K562 (cell line): Measurements from ENCODE around the gene XPNPEP1. TPM values are rescaled to one million over a fixed set of nuclear protein-coding genes. Genes with fewer than 3 reads are reported as not detected.

ENCODE experiments used
- FIP1L1 ChIP-seq: fragments of 200-400 bp; formaldehyde crosslinking; IDR thresholded peaks from 2 replicates; pipeline ENCODE4 v1.6.1; 2018; ENCODE audit warnings: mild to moderate bottlenecking, low read depth, low read length; ENCODE audit not compliant: poor library complexity, severe bottlenecking
- FOXA3 ChIP-seq, 2 experiments: fragments of 450-650 bp in 1 of 2; sonication (generic) in 1 of 2; formaldehyde crosslinking; IDR thresholded peaks in 1 of 2; conservative IDR thresholded peaks in 1 of 2; 2 replicates each; pipeline versions ENCODE4 v1.4.0 to v1.8.0; 2020 to 2022; ENCODE audit warnings: mild to moderate bottlenecking in 2 of 2, missing genetic modification reagents in 1 of 2
- FOXJ3 ChIP-seq: sonication (generic); formaldehyde crosslinking; IDR thresholded peaks from 2 replicates; pipeline ENCODE4 v1.4.0; 2020; ENCODE audit warnings: mild to moderate bottlenecking, missing genetic modification reagents
- HDAC8 ChIP-seq: fragments of 450-650 bp; IDR thresholded peaks from 2 replicates; pipeline ENCODE4 v1.6.1; 2016; ENCODE audit warnings: mild to moderate bottlenecking, missing genetic modification characterization, moderate library complexity, missing compliant biosample characterization
- HNRNPUL1 ChIP-seq: fragments of 200-400 bp; formaldehyde crosslinking; IDR thresholded peaks from 2 replicates; pipeline ENCODE4 v1.6.1; 2017; ENCODE audit warnings: low read length
- IFI16 ChIP-seq: fragments of 250-450 bp; sonication (Bioruptor Pico); IDR thresholded peaks from 2 replicates; pipeline ENCODE4 v2.1.2; 2022; ENCODE audit warnings: mild to moderate bottlenecking, inconsistent platforms
- LEF1 ChIP-seq: fragments of 450-650 bp; IDR thresholded peaks from 2 replicates; pipeline ENCODE4 v1.6.1; 2016; ENCODE audit warnings: mild to moderate bottlenecking
- MAZ ChIP-seq, 2 experiments: fragments of 450-650 bp in 1 of 2; sonication (generic) in 1 of 2; formaldehyde crosslinking; IDR thresholded peaks in 1 of 2; conservative IDR thresholded peaks in 1 of 2; 2 replicates each; pipeline versions ENCODE4 v1.4.0 to v1.5.0; 2020; ENCODE audit warnings: mild to moderate bottlenecking in 1 of 2, missing genetic modification reagents in 1 of 2
- PATZ1 ChIP-seq: fragments of 250-450 bp; sonication (Bioruptor Pico); IDR thresholded peaks from 2 replicates; pipeline ENCODE4 v1.5.0; 2020; ENCODE audit warnings: mild to moderate bottlenecking, borderline replicate concordance
- RAD21 ChIP-seq, 2 experiments: fragments of 250-450 bp in 1 of 2; fragments of 450-650 bp in 1 of 2; sonication (Bioruptor Pico) in 1 of 2; formaldehyde crosslinking in 1 of 2; IDR thresholded peaks in 1 of 2; conservative IDR thresholded peaks in 1 of 2; 2 replicates each; pipeline versions ENCODE4 v1.4.0 to v1.8.0; 2020 to 2022; ENCODE audit warnings: mild to moderate bottlenecking in 2 of 2, moderate library complexity in 1 of 2
- SP2 ChIP-seq: IDR thresholded peaks from 2 replicates; pipeline ENCODE4 v1.6.1; 2011; ENCODE audit warnings: mild to moderate bottlenecking, low read depth, low read length, moderate library complexity; ENCODE audit not compliant: poor library complexity, severe bottlenecking; ENCODE audit errors: extremely low read depth
- ZBTB8A ChIP-seq: fragments of 450-650 bp; IDR thresholded peaks from 2 replicates; pipeline ENCODE4 v1.6.1; 2018; ENCODE audit warnings: mild to moderate bottlenecking, moderate library complexity; ENCODE audit not compliant: partially characterized antibody
- ZNF133 ChIP-seq: fragments of 250-450 bp; sonication (Bioruptor Pico); IDR thresholded peaks from 2 replicates; pipeline ENCODE4 v1.4.0; 2020; ENCODE audit warnings: mild to moderate bottlenecking
- ZNF583 ChIP-seq: fragments of 250-450 bp; sonication (Bioruptor Pico); IDR thresholded peaks from 2 replicates; pipeline ENCODE4 v1.4.0; 2020
- ZZZ3 ChIP-seq: fragments of 450-650 bp; IDR thresholded peaks from 2 replicates; pipeline ENCODE4 v1.6.1; 2016; ENCODE audit warnings: antibody characterized with exemption, mild to moderate bottlenecking, moderate library complexity
- polyA plus RNA-seq, 8 experiments: library from polyadenylated mRNA; depleted of rRNA in 4 of 8; stranded (reverse) in 5 of 8; unstranded in 3 of 8; fragments of >200 nt; fragmentation: Nextera tagmentation in 2 of 8; fragmentation: Illumina TruSeq in 1 of 8; extraction: Ambion mirVana in 2 of 8; extraction: Trizol in 1 of 8; gene quantifications; 2 replicates each; pipeline versions ENCODE4 v1.2.1 to v1.2.3, GENCODE V29; 2011 to 2014; ENCODE audit warnings: inconsistent platforms in 1 of 8, missing spikeins in 1 of 8
- total RNA-seq, 7 experiments: library from RNA; depleted of rRNA in 6 of 7; stranded (reverse); fragments of >200 nt in 6 of 7; fragmentation: Illumina TruSeq in 2 of 7; extraction: Trizol in 2 of 7; gene quantifications; 2 replicates each; pipeline versions ENCODE4 v1.2.1 to v1.2.3, GENCODE V29; 2011 to 2021; ENCODE audit warnings: low replicate concordance in 1 of 7
- TF ChIP-seq, protein P1 (sequence below): fragments of 450-650 bp; IDR thresholded peaks from 2 replicates; pipeline ENCODE4 v1.6.1; 2017; ENCODE audit warnings: antibody characterized with exemption
- TF ChIP-seq, protein P2 (sequence below): IDR thresholded peaks from 2 replicates; pipeline ENCODE4 v1.6.1; 2012; ENCODE audit warnings: low read depth, low read length, improper control_type of control experiment, borderline replicate concordance
- TF ChIP-seq, protein P3 (sequence below): fragments of 250-450 bp; sonication (Bioruptor Pico); IDR thresholded peaks from 2 replicates; pipeline ENCODE4 v1.8.0; 2021; ENCODE audit warnings: mild to moderate bottlenecking, moderate library complexity

XPNPEP1 gene
- total and polyA plus RNA-seq, 9 of the 15 experiments (the other 6 are each of a cell fraction or from before 2014, with no cell fraction given): 24.2 to 93.5 (median 40.1) TPM

DNA sequence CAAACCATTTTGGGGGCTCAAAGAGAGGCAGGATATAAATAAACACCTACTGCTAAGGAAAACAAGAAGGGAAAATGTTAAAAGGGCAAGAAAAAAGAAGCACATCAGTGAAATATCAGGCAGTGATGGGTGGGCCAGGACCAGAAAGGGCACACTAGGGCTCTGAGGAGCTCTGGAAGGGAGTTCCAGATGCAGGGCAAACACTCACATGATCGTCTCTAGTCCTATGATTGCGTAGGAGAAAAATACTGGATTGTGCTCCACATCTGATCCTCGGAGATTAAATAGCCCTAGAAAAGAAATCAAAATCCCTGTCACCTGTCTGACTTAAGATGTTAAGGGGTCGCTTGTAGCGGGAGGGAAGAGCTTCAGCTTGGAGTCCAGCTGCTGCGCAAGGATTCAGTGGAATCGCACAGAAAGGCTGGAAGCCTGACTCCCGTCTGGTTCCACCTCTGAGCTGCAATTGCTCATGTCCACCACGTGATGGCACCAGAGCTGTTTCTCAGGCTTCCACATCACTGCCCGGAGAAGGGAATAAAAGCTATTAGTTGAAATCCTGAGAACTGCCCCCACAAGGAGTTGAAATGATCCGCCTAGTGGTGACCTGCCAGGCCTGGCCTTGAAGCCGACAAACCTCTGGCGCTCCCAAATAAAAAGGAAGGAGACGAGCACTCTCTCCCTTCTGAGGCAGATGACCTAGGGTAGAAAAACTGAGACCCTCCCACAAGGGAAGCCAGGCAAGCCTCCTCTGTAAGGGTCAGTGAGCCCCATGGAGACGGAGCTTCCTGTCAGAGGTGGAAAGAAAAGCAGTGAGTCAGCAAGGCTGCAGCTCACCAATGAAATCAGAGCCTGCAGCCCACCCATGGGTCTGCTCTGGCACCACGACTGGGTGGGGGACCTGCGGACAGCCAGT is 39.2 kb downstream of the XPNPEP1 start (continued):
- TF ChIP-seq, protein P1, sequence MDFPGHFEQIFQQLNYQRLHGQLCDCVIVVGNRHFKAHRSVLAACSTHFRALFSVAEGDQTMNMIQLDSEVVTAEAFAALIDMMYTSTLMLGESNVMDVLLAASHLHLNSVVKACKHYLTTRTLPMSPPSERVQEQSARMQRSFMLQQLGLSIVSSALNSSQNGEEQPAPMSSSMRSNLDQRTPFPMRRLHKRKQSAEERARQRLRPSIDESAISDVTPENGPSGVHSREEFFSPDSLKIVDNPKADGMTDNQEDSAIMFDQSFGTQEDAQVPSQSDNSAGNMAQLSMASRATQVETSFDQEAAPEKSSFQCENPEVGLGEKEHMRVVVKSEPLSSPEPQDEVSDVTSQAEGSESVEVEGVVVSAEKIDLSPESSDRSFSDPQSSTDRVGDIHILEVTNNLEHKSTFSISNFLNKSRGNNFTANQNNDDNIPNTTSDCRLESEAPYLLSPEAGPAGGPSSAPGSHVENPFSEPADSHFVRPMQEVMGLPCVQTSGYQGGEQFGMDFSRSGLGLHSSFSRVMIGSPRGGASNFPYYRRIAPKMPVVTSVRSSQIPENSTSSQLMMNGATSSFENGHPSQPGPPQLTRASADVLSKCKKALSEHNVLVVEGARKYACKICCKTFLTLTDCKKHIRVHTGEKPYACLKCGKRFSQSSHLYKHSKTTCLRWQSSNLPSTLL: no peak
- TF ChIP-seq, protein P2, sequence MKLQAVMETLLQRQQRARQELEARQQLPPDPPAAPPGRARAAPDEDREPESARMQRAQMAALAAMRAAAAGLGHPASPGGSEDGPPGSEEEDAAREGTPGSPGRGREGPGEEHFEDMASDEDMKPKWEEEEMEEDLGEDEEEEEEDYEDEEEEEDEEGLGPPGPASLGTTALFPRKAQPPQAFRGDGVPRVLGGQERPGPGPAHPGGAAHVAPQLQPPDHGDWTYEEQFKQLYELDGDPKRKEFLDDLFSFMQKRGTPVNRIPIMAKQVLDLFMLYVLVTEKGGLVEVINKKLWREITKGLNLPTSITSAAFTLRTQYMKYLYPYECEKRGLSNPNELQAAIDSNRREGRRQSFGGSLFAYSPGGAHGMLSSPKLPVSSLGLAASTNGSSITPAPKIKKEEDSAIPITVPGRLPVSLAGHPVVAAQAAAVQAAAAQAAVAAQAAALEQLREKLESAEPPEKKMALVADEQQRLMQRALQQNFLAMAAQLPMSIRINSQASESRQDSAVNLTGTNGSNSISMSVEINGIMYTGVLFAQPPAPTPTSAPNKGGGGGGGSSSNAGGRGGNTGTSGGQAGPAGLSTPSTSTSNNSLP: peak; percentile 86; the same call in 1 of the 2 replicates
- TF ChIP-seq, protein P3, sequence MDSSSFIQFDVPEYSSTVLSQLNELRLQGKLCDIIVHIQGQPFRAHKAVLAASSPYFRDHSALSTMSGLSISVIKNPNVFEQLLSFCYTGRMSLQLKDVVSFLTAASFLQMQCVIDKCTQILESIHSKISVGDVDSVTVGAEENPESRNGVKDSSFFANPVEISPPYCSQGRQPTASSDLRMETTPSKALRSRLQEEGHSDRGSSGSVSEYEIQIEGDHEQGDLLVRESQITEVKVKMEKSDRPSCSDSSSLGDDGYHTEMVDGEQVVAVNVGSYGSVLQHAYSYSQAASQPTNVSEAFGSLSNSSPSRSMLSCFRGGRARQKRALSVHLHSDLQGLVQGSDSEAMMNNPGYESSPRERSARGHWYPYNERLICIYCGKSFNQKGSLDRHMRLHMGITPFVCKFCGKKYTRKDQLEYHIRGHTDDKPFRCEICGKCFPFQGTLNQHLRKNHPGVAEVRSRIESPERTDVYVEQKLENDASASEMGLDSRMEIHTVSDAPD (CRISPR knock-in tag): no peak
- no peak for TF ChIP-seq FOXJ3 (CRISPR knock-in tag)
- no peak for TF ChIP-seq IFI16
- no peak for TF ChIP-seq PATZ1 (CRISPR knock-in tag)
- TF ChIP-seq FIP1L1: no peak
- TF ChIP-seq FOXA3 (CRISPR knock-in tag; conservative IDR thresholded peaks at IDR 0.05 in 1 of 2, IDR thresholded peaks at IDR 0.05 in 1 of 2): no peak
- no peak for TF ChIP-seq ZZZ3
- no peak for TF ChIP-seq SP2
- no peak for TF ChIP-seq LEF1
- no peak for TF ChIP-seq HNRNPUL1
- no peak for TF ChIP-seq ZNF133 (CRISPR knock-in tag)
- TF ChIP-seq HDAC8: no peak
- peak; percentile 78 to 85 for TF ChIP-seq RAD21 (CRISPR knock-in tag; conservative IDR thresholded peaks at IDR 0.05 in 1 of 2, IDR thresholded peaks at IDR 0.05 in 1 of 2)
- no peak for TF ChIP-seq ZNF583 (CRISPR knock-in tag)
- TF ChIP-seq MAZ (CRISPR knock-in tag; conservative IDR thresholded peaks at IDR 0.05 in 1 of 2, IDR thresholded peaks at IDR 0.05 in 1 of 2): peak; percentile 28 to 89; a peak in 3 of 4 replicates
- no peak for TF ChIP-seq ZBTB8A
